ENCODE data around the gene EIF3J.
"Not testable (repeated sequence)": the region's sequence is repeated elsewhere in the genome, so short reads cannot be mapped to it uniquely, and the experiment has no call there.

The EIF3J gene

DNA sequence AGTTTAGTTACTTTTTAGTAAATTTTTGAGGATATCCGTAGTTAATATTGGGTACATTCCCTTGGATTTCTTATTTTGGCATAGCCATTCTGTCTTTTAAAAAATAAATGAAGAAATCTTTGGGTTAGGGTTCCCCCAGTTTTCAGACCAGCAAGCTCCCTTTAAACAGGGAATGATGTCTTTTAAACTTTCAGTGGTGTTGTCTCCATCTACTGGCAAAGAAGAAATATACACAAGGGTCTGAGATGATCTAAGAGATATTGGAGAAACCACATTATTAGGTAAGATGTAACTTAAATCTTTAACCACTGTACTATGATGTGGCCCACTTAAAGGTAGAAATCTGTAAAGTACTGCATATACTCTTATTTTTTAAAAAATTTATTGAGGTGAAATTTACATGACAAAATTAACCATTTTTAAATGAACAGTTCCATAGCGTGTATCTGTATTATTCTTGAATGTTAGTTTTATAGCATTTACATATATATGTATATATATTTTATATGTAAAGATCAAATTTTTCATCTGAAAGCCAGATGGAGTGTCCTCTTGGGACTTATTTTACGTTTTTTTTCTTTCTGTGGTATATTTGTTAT lies 35.1 kb upstream of the EIF3J start:
- TF ChIP-seq CTCF (conservative IDR thresholded peaks at IDR 0.05) = peak; percentile 80
- H3K27ac ChIP-seq = no peak overlapping the region

GRCh38 chr15:44516436-44516835 lies 20.5 kb upstream of the EIF3J start:
- no peak for TF ChIP-seq CTCF (conservative IDR thresholded peaks at IDR 0.05)
- no peak overlapping the region for H3K27ac ChIP-seq

- H3K27ac ChIP-seq = no peak overlapping the region
- TF ChIP-seq CTCF (conservative IDR thresholded peaks at IDR 0.05) = no peak
Observed at GRCh38 chr15:44519537-44519936, 17.4 kb upstream of the EIF3J start.

DNA sequence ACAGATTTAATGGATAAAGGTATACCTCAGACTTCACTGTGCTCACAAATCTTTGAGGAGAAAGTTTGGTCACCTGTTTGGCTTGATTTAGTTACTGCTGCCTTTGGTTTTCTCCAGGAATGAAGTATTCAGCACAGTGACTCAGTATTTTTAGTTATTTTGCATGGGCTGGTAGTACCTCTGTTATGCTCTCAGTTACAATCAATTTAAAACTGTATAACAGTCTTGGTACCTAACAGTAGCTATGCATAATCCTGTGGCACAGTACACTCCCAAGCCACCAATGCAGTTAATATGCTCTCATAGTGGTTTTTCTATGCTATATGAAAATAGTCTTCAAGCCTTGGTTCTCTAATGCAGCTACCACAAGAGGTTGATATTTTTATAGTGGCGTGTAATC lies 11.9 kb upstream of the EIF3J start:
- H3K27ac ChIP-seq = no peak overlapping the region
- no peak for TF ChIP-seq CTCF (conservative IDR thresholded peaks at IDR 0.05)

- TF ChIP-seq CTCF (conservative IDR thresholded peaks at IDR 0.05) = no peak
- no peak overlapping the region for H3K27ac ChIP-seq
Observed at GRCh38 chr15:44527241-44527640, 9.7 kb upstream of the EIF3J start.

GRCh38 chr15:44529864-44530604 lies 6.9 kb upstream of the EIF3J start:
- TF ChIP-seq CTCF (conservative IDR thresholded peaks at IDR 0.05) = no peak
- H3K27ac ChIP-seq = no peak overlapping the region

- H3K27ac ChIP-seq = no peak overlapping the region
- no peak for TF ChIP-seq CTCF (conservative IDR thresholded peaks at IDR 0.05)
Observed at GRCh38 chr15:44530653-44531052, 6.3 kb upstream of the EIF3J start.

GRCh38 chr15:44532275-44532674 lies 4.7 kb upstream of the EIF3J start:
- H3K27ac ChIP-seq = not testable (repeated sequence)
